Caki2 (cell line): ENCODE measurements around the gene TLL2. TPM values are rescaled to one million over a fixed set of nuclear protein-coding genes. Genes with fewer than 3 reads are reported as not detected.

ENCODE experiments used
- DNase-seq: peaks from one replicate; pipeline ENCODE4 v3.0.0-alpha.2; 2015; ENCODE audit warnings: low read depth
- in situ Hi-C: cut with HindIII; loops from 2 replicates; pipeline ENCODE4 v1.10.0; 2016; ENCODE audit warnings: low sequenced_read_pairs, low pct_unique_long_range_greater_than_20kb, mixed read lengths
- total RNA-seq: library from RNA; depleted of rRNA; stranded (reverse); fragments of >200 nt; shearing (Covaris generic); gene quantifications from 2 replicates; pipeline ENCODE4 v1.2.3, GENCODE V29; 2014; ENCODE audit warnings: low replicate concordance; rRNA removed

Gene TLL2
- total RNA-seq, 1 experiment from 2014 or later: 3.8 TPM

GRCh38 chr10:96322275-96322674 lies 191.5 kb downstream of the TLL2 start:
- in situ Hi-C loops: no loop called here
- no peak for DNase-seq

DNA sequence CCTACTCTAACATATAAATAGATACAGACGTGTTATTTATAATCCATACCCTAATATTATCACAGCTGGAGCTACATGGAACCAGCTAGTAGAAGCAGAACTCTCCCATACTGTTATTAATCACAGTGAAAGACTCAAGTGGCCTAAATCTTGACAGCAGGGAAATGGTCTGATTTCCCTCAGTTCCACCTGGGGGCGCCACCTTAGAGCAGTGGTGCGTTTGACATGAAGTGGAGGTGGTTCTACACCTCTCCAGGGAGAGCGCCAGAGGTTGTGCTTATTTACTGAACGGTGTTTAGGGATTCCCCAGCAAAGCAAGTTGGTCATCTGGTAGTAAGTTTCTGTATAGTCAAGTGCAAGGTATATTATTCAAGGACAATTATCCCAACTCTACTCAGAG lies 191.9 kb downstream of the TLL2 start:
- DNase-seq: no peak
- in situ Hi-C loops: no loop called here

DNA sequence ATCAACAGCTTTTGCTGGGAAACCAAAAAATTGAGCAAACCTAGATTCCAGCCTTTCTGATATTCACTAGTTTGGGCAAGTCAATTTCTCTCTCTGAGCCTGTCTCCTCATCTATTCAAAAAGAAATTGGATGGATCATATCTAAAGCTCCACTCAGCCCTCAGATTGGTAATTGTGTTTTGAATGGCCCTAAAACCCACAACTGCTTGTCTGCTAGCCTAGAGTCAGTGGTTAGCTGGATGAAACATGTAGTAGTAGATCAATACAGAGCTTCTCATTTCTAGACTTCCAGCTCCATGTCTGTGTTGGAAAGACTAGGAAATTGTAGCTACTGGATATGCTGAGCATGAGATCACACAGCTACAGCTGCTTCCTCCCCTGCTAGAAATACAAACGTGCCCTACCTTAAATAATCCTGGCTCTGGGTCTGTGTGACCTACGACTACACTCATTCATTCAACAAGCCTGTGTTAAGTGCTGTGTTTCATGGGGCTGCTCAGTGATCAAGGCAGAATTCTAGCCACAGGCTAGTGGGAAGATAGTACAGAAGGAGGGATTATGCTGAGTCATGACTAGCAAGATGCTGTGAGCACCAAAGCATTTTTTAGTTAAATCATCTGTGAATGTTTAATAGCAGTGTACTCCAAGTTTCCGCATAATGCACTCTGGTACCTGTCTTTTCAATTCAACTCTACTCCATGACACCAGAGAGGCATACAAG lies 193.8 kb downstream of the TLL2 start:
- DNase-seq: peak; percentile 64
- in situ Hi-C loops: no loop called here

- in situ Hi-C loops: no loop called here
- DNase-seq: no peak
Measured at GRCh38 chr10:96317067-96317833, 196.5 kb downstream of the TLL2 start.

Other genes starting within 250 kb of the TLL2 start
- not detected in 2 replicates for gene BLNK, start 242.4 kb downstream of the TLL2 start, total RNA-seq
- 0.12 and 0.30 TPM in 2 replicates for gene DNTT, start 209.5 kb downstream of the TLL2 start, total RNA-seq
- gene OPALIN, start 154.9 kb downstream of the TLL2 start, total RNA-seq: not detected in 2 replicates
- 13.4 and 32.8 TPM in 2 replicates for gene TM9SF3, start 73.1 kb upstream of the TLL2 start, total RNA-seq
- 0.43 and 2.7 TPM in 2 replicates for gene PIK3AP1, start 206.6 kb upstream of the TLL2 start, total RNA-seq